ENCODE results near the gene GRK5.

GRK5 gene

DNA sequence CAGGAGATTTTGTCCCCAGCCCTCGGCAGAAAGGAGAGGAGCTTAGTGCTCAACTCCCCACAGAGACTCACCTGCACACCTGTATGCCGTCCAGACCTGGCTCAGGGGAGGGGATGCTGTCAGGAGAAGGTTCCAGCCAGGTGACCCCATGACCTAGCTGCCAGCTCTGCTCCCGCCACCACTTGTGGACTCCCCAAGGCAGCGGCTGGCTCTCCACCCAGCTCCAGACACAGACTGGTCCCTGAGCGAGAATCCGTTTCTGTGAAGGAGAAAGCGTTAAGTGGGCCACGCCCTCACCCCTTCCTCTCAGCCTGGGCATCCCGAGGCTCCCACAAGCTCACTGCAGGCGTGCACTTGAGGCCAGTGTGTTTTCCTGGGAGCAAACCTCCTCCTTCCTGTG, 258.7 kb downstream of the GRK5 start:
- DNase-seq, result no peak

DNA sequence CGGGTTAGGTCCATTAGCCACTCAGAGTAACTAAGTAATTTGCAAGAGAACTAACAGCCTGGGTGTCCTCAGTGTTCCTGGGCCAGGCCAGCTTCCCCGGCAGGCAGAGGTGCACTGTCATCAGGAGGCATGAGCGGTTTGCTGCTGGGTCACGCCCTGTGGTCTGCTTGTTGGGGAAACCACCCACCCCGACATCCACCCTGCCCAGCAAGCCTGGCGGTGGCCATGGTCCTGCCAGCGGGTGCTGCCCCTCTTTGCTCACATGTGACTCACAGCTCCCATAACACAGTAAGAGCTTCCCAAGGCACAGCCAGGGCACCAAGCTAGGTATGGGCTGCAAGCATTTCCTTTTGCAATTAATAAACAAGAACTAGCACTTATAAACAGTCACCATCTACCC, 259.3 kb downstream of the GRK5 start:
- DNase-seq, result no peak

GRCh38 chr10:119468542-119469324, 261.4 kb downstream of the GRK5 start:
- DNase-seq, result no peak

DNA sequence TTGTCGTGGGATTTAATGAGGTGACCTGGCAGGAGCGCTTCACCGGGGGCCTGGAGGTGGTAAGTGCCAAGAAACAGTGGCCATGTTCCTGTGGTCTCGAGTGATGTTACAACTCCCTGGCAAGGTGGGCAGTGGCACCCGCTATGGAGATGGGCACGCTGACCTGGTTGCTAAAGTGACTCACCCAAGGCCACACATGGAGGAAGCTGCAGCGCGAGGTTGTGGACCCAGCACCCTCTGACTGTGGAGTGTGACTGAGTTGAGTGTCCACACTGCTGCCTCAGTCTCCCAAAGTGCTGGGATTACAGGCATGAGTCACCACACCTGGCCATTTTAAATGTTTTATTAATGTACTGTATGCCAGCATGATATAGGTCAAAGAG, 261.9 kb downstream of the GRK5 start:
- no peak for DNase-seq

- DNase-seq, result no peak
Measured at GRCh38 chr10:119469846-119470245, 262.5 kb downstream of the GRK5 start.

DNA sequence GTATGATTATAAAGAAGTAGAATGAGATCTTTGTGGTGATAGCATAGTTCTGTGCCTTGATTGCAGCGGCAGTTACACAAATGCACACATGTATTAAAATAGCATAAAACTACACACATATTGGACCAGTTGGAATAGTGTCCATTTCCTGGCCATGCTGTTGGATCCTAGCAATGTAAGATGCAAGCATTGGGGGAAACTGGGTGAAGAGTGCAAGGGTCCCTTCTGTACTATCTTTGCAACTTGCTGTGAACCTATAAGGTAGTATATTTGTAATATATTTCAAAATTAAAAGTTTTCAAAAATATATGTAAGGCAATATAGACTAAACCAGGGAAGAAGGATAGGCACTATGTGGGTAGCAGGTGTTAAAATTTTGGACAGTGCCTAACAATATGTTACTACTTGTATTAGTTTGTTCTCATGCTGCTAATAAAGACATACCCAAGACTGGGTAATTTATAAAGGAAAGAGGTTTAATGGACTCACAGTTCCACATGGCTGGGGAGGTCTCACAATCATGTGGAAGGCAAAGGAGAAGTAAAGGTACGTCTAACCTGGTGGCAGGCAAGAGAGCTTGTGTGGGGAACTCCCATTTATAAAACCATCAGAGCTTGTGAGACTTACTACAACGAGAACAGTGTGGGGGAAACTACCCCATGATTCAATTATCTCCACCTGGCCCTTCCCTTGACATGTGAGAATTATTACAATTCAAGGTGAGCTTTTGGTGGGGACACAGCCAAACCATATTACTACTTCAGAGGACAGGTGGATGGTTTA, 263.7 kb downstream of the GRK5 start:
- no peak for DNase-seq

GRCh38 chr10:119473771-119474170, 266.4 kb downstream of the GRK5 start:
- DNase-seq, result no peak

DNA sequence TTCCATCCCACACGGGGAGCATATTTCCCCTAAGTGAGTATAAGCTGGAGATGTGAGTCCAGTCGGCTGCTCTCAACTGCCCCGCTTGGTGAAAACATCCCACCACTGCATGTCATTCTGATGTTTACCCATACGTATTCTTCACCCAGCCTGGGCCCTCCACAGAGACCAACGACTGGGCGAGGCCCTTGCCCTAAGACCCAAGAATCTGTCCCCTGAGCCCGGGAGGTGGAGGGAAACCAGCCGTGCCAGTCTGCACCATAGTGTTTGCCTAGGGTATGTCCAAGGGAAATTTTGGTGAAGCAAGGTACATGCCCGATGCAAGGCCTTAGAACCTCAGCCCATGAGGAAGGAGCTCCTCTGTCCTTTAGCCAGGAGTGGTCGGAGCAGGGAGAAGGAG, 267.2 kb downstream of the GRK5 start:
- DNase-seq, result no peak

DNA sequence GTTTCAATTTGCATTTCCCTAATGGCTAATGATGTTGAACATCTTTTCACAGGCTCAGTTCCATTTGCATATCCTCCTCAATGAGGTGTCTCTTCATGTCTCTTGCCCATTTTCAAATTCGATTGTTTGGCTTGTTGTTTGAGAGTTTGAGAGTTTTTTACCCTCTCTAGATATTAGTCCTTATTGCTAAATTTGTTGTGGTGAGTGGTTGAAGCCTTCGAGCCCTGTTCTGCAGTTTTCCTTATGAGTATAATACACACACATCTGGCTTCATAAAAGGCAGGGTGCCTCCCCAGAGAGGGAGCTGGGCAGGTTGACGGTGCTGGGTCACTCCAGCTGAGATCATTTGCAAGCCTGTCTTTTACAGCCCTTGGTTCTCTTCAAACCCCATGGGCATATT, 270.1 kb downstream of the GRK5 start:
- DNase-seq, result no peak

GRCh38 chr10:119478111-119478802, 270.9 kb downstream of the GRK5 start:
- DNase-seq, result no peak

DNA sequence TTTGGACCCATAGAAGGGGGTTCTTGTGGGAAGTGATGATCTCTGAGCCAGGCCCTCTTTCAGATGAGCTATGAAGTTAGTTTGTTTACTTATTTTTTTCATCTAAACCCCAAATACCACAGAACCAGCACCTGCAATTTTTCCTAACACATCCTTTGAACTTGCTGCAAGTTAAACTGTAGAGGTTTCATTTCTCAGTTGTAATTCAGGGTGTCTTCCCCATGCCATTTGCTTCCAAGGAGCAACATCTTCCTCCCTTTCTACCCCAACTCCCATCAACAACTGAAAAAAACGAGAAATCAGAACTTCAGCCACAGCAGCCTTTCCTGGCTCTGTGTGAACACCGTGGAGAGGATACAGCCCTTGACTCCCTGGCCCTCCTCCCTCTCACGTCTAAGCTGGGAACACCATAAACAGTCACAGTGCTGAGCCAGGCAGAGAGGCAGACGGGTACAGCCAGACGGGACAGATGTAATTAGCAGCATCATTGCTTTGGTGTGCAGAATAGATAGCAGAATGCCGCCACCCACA, 271.5 kb downstream of the GRK5 start:
- no peak for DNase-seq

GRCh38 chr10:119479532-119479931, 272.2 kb downstream of the GRK5 start:
- no peak for DNase-seq

DNA sequence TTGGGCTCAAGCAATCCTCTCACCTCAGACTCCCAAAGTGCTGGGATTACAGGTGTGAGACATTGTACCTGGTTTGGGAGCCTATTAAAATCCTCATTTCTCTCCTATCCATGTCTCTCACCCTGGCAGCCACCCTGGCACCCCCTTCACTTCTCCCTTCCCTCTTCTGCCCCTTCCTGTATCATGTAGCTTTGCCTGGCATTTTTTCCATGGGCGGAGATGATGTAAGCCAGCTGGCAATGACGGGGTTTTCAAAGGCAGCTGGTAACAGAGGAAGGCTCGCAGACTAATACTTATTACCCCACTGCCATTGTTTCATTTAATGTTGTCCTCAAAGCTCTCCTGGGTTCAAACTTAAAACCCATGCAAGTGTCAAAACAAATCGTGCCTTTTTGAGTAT, 273.3 kb downstream of the GRK5 start:
- DNase-seq, result no peak

- no peak for DNase-seq
Measured at GRCh38 chr10:119481781-119482426, 274.5 kb downstream of the GRK5 start.

- no peak for DNase-seq
Measured at GRCh38 chr10:119483001-119483400, 275.6 kb downstream of the GRK5 start.

DNA sequence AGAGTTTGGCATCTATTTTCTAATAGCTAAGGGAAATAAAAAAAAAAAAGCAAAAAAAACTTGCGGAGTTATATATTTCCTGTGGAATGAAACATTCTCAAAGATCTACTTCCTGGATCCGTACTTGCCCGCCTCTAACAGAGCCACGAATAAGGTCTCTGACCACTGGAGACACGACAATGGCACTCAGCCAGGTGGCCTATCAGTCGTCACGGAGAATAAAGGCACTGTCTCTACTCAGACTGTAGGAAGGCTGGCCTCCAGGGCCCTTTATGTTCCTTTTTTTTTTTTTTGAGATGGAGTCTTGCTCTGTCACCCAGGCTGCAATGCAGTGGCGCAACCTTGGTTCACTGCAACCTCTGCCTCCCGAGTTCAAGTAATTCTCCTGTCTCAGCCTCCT, 276.5 kb downstream of the GRK5 start:
- no peak for DNase-seq

DNA sequence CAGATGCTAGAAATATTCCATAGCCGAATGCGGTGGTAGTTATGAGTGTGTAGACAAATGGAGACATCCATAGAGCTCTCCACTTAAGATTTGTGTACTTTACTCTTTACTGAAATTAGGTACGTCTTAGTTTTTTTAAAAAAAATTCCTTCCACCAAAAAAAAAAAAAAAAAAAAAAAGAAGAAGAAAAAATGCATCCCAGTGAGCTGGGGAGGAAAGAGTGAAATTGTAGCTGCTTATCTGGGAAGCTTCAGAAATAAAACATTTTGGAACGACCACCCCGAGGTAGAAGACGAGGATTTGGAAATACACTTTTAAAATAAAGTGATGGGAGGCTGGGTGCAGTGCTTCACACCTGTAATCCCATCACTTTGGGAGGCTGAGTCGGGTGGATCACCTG, 281.3 kb downstream of the GRK5 start:
- no peak for DNase-seq

- no peak for DNase-seq
Measured at GRCh38 chr10:119489991-119490326, 282.6 kb downstream of the GRK5 start.

GRCh38 chr10:119491966-119492757, 284.8 kb downstream of the GRK5 start:
- no peak for DNase-seq

DNA sequence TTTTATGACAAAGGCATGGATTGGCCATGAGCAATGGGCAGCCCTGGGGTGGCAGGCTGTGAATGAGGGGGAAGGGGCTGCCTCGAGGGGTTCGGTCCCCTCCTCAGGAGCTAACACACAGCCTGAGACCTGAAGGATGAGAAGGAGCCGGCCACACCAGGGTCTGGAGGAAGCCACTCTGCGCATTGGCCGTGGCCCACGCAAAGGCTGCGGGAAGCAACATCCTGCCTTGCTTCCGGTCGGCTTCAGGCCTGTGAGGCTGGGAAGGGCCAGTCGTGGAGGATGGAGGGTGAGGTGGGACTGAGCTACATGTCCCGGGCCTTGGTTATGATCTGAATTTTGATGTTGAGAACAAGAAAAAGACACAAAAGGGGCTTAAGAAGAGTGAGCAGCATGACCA, 285.8 kb downstream of the GRK5 start:
- DNase-seq, result no peak

DNA sequence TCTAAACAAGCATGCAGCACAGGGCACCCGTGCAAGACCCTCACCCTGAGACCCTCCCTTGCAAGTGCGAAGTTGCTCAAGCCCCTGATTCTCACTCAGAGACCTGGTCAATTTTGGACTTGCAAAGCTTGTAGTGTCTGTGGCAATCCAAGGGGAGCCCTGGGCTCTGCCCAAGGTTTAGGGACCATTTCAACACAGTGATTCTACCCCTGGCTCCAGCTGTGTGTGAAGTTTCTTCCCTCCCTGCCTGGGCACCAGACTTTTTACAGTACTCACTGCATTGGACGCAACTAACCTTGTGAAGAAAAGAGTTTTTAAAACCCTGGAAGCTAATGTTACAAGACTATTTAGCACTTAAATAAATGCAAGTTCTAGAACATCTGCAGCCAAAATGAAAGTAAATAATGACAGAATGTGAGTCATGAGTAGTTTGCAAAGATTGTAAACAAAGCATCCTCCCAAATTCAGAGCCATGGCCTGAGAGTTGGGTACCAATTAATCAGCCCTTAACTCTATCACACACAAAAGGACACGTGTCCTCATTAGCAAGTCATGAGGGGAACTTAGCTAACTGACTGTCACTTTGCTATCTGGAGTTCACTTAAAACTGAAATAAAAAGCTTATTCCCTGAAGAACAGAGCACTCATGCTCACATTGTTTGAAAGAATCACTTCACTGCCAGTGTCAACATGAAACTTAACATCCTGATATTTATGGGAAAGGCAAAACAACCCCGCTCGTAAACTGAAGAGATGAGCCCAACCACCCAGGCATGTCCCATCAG, 287.1 kb downstream of the GRK5 start:
- no peak for DNase-seq
